Activated naive CD8-positive, alpha-beta T cell treated with anti-CD3 and anti-CD28 coated beads, Interleukin-2, amount 10 ng/mL, durations not matched to agents 7 days and 5 days (primary cell): ENCODE results near the gene CCDC146. TPM values are rescaled to one million over a fixed set of nuclear protein-coding genes. Genes with fewer than 3 reads are reported as not detected.
"Not testable (repeated sequence)": the region's sequence is repeated elsewhere in the genome, so short reads cannot be mapped to it uniquely, and the experiment has no call there.

Source experiments
- ATAC-seq: fragments of 150-1000 bp; cut with Tn5 transposase; one replicate; pipeline ENCODE4 v1.10.0; 2021; ENCODE audit warnings: low read depth, moderate library complexity
- POLR2A ChIA-PET: fragments of 350-600 bp; sonication (Branson Sonifier 250); formaldehyde crosslinking; loops from one replicate; lab custom pipeline; 2021; ENCODE audit warnings: antibody characterized with exemption; lab: Charles Lee
- DNase-seq: peaks from one replicate; pipeline ENCODE4 v3.0.0; 2021
- H3K27ac Mint-ChIP-seq: one replicate; pipeline ENCODE4 v1.8.0; 2022; ENCODE audit warnings: mild to moderate bottlenecking, mixed read lengths
- H3K27me3 Mint-ChIP-seq: one replicate; pipeline ENCODE4 v1.8.0; 2022; ENCODE audit warnings: mild to moderate bottlenecking, moderate library complexity, mixed read lengths
- H3K36me3 Mint-ChIP-seq: one replicate; pipeline ENCODE4 v1.8.0; 2021; ENCODE audit warnings: mild to moderate bottlenecking, mixed read lengths
- H3K4me1 Mint-ChIP-seq: one replicate; pipeline ENCODE4 v1.8.0; 2021; ENCODE audit warnings: mixed read lengths
- H3K4me3 Mint-ChIP-seq: one replicate; pipeline ENCODE4 v1.8.0; 2022; ENCODE audit warnings: mild to moderate bottlenecking, moderate library complexity, mixed read lengths
- H3K9me3 Mint-ChIP-seq: one replicate; pipeline ENCODE4 v1.8.0; 2021; ENCODE audit warnings: mixed read lengths
- total RNA-seq, 2 experiments: library from RNA; stranded (reverse); gene quantifications; one replicate each; pipeline ENCODE4 v1.2.3, GENCODE V29; 2021

The CCDC146 gene
- total RNA-seq, 2 experiments from 2014 or later = 9.9 to 10.8 TPM

- H3K4me3 Mint-ChIP-seq, H3K27ac Mint-ChIP-seq, H3K36me3 Mint-ChIP-seq, H3K27me3 Mint-ChIP-seq, H3K4me1 Mint-ChIP-seq, H3K9me3 Mint-ChIP-seq, POLR2A ChIA-PET, ATAC-seq, DNase-seq: not testable (repeated sequence)
Measured at GRCh38 chr7:77172437-77173172, 50.2 kb downstream of the CCDC146 start.

DNA sequence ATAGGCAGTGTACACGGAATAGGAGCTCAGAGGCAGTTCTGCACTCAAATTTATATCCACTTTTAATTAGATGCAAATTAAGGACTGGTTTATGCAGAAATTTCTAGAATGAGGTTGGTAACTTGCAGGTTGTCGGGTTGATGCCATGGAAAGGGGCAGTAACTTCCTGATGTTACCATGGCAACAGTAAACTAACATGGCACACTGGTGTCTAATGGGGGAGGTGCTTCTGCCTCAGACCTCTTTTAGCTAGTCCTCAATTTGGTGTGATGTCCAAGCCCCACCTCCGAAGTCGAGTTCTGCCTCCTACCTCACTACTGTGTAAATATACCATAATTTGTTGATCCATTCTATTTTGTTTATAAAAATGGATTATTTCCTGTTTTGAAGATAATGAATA, 52.0 kb downstream of the CCDC146 start:
- POLR2A ChIA-PET = not testable (repeated sequence)

GRCh38 chr7:77175274-77175800, 52.9 kb downstream of the CCDC146 start:
- ATAC-seq, H3K9me3 Mint-ChIP-seq, H3K4me3 Mint-ChIP-seq, POLR2A ChIA-PET, H3K4me1 Mint-ChIP-seq, H3K36me3 Mint-ChIP-seq, DNase-seq, H3K27me3 Mint-ChIP-seq, H3K27ac Mint-ChIP-seq: not testable (repeated sequence)

More for the DNA sequence above, 52.0 kb downstream of the CCDC146 start:
- H3K27ac Mint-ChIP-seq, H3K4me3 Mint-ChIP-seq, H3K27me3 Mint-ChIP-seq, H3K9me3 Mint-ChIP-seq, H3K36me3 Mint-ChIP-seq, ATAC-seq, DNase-seq, H3K4me1 Mint-ChIP-seq: not testable (repeated sequence)

GRCh38 chr7:77177321-77177904, 55.0 kb downstream of the CCDC146 start:
- H3K4me3 Mint-ChIP-seq, H3K27me3 Mint-ChIP-seq, H3K9me3 Mint-ChIP-seq, H3K27ac Mint-ChIP-seq, POLR2A ChIA-PET, ATAC-seq, H3K36me3 Mint-ChIP-seq, H3K4me1 Mint-ChIP-seq, DNase-seq: not testable (repeated sequence)

- DNase-seq, POLR2A ChIA-PET, H3K9me3 Mint-ChIP-seq, H3K27me3 Mint-ChIP-seq, H3K4me3 Mint-ChIP-seq, ATAC-seq, H3K4me1 Mint-ChIP-seq, H3K36me3 Mint-ChIP-seq, H3K27ac Mint-ChIP-seq: not testable (repeated sequence)
Measured at GRCh38 chr7:77178024-77178423, 55.6 kb downstream of the CCDC146 start.

- Mint-ChIP-seq H3K36me3 (peaks cover 9% of the 10 kb centered on the region), H3K9me3 (peaks cover 7% of the 10 kb centered on the region), H3K27ac (no peak overlapping the region), H3K27me3 (no peaks in the 10 kb centered on the region), H3K4me3 (no peak overlapping the region), H3K4me1 (peaks cover 2% of the 10 kb centered on the region)
- POLR2A ChIA-PET = no interaction called here
- ATAC-seq (no peak), DNase-seq (no peak)
Measured at GRCh38 chr7:77181015-77181595, 58.7 kb downstream of the CCDC146 start.

GRCh38 chr7:77181734-77182133, 59.3 kb downstream of the CCDC146 start:
- Mint-ChIP-seq H3K4me3 (no peak overlapping the region), H3K27me3 (no peaks in the 10 kb centered on the region), H3K4me1 (peaks cover 2% of the 10 kb centered on the region), H3K9me3 (peaks cover 9% of the 10 kb centered on the region), H3K36me3 (peaks cover 15% of the 10 kb centered on the region), H3K27ac (no peak overlapping the region)
- POLR2A ChIA-PET = no interaction called here
- no peak for DNase-seq
- no peak for ATAC-seq

GRCh38 chr7:77182261-77182660, 59.8 kb downstream of the CCDC146 start:
- Mint-ChIP-seq H3K4me3 (no peak overlapping the region), H3K27ac (no peak overlapping the region)

GRCh38 chr7:77184463-77184862, 62.0 kb downstream of the CCDC146 start:
- peaks cover 22% of the 10 kb centered on the region for H3K36me3 Mint-ChIP-seq
- H3K27me3 Mint-ChIP-seq = no peaks in the 10 kb centered on the region
- H3K27ac Mint-ChIP-seq = no peak overlapping the region
- POLR2A ChIA-PET = no interaction called here
- H3K9me3 Mint-ChIP-seq = peaks cover 9% of the 10 kb centered on the region
- no peak for DNase-seq
- ATAC-seq = no peak
- H3K4me1 Mint-ChIP-seq = peaks cover 2% of the 10 kb centered on the region
- no peak overlapping the region for H3K4me3 Mint-ChIP-seq

More at GRCh38 chr7:77182261-77182660, 59.8 kb downstream of the CCDC146 start:
- Mint-ChIP-seq H3K36me3 (peaks cover 15% of the 10 kb centered on the region), H3K27me3 (no peaks in the 10 kb centered on the region), H3K4me1 (peaks cover 2% of the 10 kb centered on the region), H3K9me3 (peaks cover 9% of the 10 kb centered on the region)
- POLR2A ChIA-PET = no interaction called here
- ATAC-seq (no peak), DNase-seq (no peak)

DNA sequence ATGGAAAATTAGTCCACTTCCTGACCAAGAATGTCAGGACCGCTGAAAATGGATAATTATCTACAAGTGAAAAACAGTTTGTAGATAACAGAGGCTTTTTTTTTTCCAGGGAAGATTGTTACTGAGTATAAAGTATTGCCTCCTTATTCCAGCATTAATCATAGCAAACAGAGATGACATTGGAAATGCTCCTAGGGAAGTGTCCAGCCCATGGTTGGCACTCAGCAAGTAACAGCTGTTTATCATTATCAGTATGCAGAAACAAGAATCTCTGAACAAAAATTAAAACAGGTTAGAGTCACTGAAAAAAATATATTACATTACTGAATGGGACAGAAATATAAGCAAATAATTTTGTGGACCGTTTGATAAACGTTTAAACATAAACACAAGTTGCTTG, 62.6 kb downstream of the CCDC146 start:
- no peak for ATAC-seq
- DNase-seq = no peak
- Mint-ChIP-seq H3K27me3 (no peaks in the 10 kb centered on the region), H3K9me3 (peaks cover 9% of the 10 kb centered on the region), H3K4me3 (no peak overlapping the region), H3K27ac (no peak overlapping the region), H3K36me3 (peaks cover 23% of the 10 kb centered on the region), H3K4me1 (peaks cover 2% of the 10 kb centered on the region)
- POLR2A ChIA-PET = no interaction called here

DNA sequence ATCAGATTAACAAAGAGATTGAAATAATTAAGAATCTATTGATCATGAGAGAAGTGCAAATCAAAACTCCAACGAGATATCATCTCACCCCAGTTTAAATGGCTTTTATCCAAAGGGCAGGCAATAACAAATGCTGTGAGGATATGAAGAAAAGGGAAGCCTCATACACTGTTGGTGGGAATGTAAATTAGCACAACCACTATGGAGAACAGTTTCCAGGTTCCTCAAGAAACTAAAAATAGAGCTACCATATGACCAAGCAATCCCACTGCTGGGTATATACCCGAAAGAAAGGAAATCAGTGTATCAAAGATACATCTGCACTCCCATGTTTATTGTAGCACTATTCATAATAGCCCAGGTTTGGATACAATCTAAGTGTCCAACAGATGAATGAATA, 63.5 kb downstream of the CCDC146 start:
- DNase-seq (no peak), ATAC-seq (no peak)
- peaks cover 2% of the 10 kb centered on the region for H3K4me1 Mint-ChIP-seq
- no peak overlapping the region for H3K27ac Mint-ChIP-seq
- H3K9me3 Mint-ChIP-seq = peaks cover 7% of the 10 kb centered on the region
- H3K4me3 Mint-ChIP-seq = no peak overlapping the region
- H3K36me3 Mint-ChIP-seq = peaks cover 25% of the 10 kb centered on the region
- POLR2A ChIA-PET = no interaction called here
- no peaks in the 10 kb centered on the region for H3K27me3 Mint-ChIP-seq

- Mint-ChIP-seq H3K4me3 (no peak overlapping the region), H3K27me3 (no peaks in the 10 kb centered on the region), H3K9me3 (peaks cover 2% of the 10 kb centered on the region), H3K27ac (no peak overlapping the region), H3K36me3 (peaks cover 23% of the 10 kb centered on the region), H3K4me1 (peaks cover 11% of the 10 kb centered on the region)
- ATAC-seq = no peak
- POLR2A ChIA-PET = no interaction called here
- DNase-seq = no peak
Measured at GRCh38 chr7:77188731-77189437, 66.5 kb downstream of the CCDC146 start.

DNA sequence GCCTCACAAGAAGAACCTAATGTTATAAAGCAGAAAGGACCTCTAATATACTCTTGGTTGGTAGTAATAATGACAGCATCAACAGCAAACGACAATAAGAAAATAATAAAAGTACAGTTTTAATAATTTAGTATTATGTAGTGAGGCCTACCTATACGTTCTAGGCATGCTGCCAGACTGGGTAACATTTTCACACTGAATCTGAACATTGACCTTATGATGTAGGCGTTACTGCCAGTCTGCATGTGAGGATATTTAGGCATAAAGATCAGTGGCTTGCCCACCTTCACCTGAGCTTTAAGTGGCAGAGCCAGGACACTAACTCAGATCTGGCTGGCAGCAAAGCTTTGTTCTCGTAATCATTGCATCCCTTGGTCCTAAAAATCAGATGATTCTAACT, 74.7 kb downstream of the CCDC146 start:
- Mint-ChIP-seq H3K4me1 (peaks cover 46% of the 10 kb centered on the region), H3K36me3 (peaks cover 8% of the 10 kb centered on the region), H3K4me3 (peak overlapping the region; percentile 93), H3K27me3 (no peaks in the 10 kb centered on the region), H3K27ac (no peak overlapping the region), H3K9me3 (no peaks in the 10 kb centered on the region)
- ATAC-seq (no peak), DNase-seq (no peak)
- POLR2A ChIA-PET = no interaction called here
